Gastrocnemius medialis (tissue), 4 donors: ENCODE measurements around the gene DPYSL5. TPM values are rescaled to one million over a fixed set of nuclear protein-coding genes. Genes with fewer than 3 reads are reported as not detected.
"Not testable (repeated sequence)": the region's sequence is repeated elsewhere in the genome, so short reads cannot be mapped to it uniquely, and the experiment has no call there.

ENCODE experiments used
- ATAC-seq, 2 donors: fragments of 150-250 bp; one replicate each; pipeline ENCODE4 v1.9.1; 2016
- DNase-seq, 2 donors: peaks; one replicate each; pipeline ENCODE4 v3.0.0-alpha.2; 2019
- H3K27ac ChIP-seq, 4 donors: fragments of 200-600 bp; sonication (generic); 1 replicate in 1 of 4; 2 replicates in 3 of 4; pipeline ENCODE4 v1.5.1; 2016 to 2018; ENCODE audit warnings: mild to moderate bottlenecking in 2 of 4, moderate library complexity in 1 of 4
- H3K27me3 ChIP-seq, 3 donors: fragments of 200-600 bp; sonication (generic) in 2 of 3; 1 replicate in 1 of 3; 2 replicates in 2 of 3; pipeline versions ENCODE4 v1.5.1 to v1.6.0; 2016 to 2019; ENCODE audit warnings: mild to moderate bottlenecking in 1 of 3, moderate library complexity in 1 of 3
- H3K36me3 ChIP-seq, 2 donors: fragments of 200-600 bp; sonication (generic) in 1 of 2; one replicate each; pipeline ENCODE4 v1.5.1; 2017 to 2018
- H3K4me1 ChIP-seq, 2 donors: fragments of 200-600 bp; sonication (generic) in 1 of 2; one replicate each; pipeline ENCODE4 v1.5.1; 2016 to 2017; ENCODE audit warnings: mild to moderate bottlenecking in 2 of 2
- H3K4me3 ChIP-seq, 4 donors: fragments of 200-600 bp; sonication (generic) in 3 of 4; 1 replicate in 1 of 4; 2 replicates in 3 of 4; pipeline ENCODE4 v1.5.1; 2016 to 2019; ENCODE audit warnings: mild to moderate bottlenecking in 2 of 4
- H3K9me3 ChIP-seq, 3 donors: fragments of 200-600 bp; sonication (generic) in 2 of 3; 1 replicate in 1 of 3; 2 replicates in 2 of 3; pipeline ENCODE4 v1.5.1; 2016 to 2019
- CTCF ChIP-seq, 5 experiments: fragments of 450-650 bp in 3 of 5; fragments of 200-600 bp in 2 of 5; sonication (generic) in 2 of 5; IDR thresholded peaks in 4 of 5; conservative IDR thresholded peaks in 1 of 5; 1 replicate in 4 of 5; 2 replicates in 1 of 5; pipeline ENCODE4 v1.5.1; 2016 to 2019; ENCODE audit warnings: antibody characterized with exemption in 5 of 5, mild to moderate bottlenecking in 3 of 5, moderate library complexity in 3 of 5
- POLR2A ChIP-seq, 2 donors: fragments of 450-650 bp; IDR thresholded peaks; one replicate each; pipeline ENCODE4 v1.6.1; 2017; ENCODE audit warnings: antibody characterized with exemption in 2 of 2, mild to moderate bottlenecking in 2 of 2, moderate library complexity in 2 of 2
- in situ Hi-C, 4 donors: fragments of 200-750 bp; cut with MboI; loops; one replicate each; pipeline versions ENCODE4 v1.15.0 to v1.8.0; 2017; ENCODE audit warnings: low sequenced_read_pairs in 4 of 4
- intact Hi-C: fragments of 100-400 bp; cut with DNase I; formaldehyde crosslinking; loops from one replicate; pipeline ENCODE4 v1.15.1; 2023; ENCODE audit warnings: low total_unique reads
- total RNA-seq, 4 donors: library from RNA; depleted of rRNA; stranded (reverse); fragments of >200 nt; gene quantifications; one replicate each; pipeline versions ENCODE4 v1.1.0 to v1.2.3, GENCODE V29; 2016

The DPYSL5 gene
- total RNA-seq, 4 donors from 2014 or later, result not detected

GRCh38 chr2:26880910-26881435, 33.0 kb downstream of the DPYSL5 start:
- no peak for DNase-seq
- H3K27me3 ChIP-seq, result no peaks in the 10 kb centered on the region
- no peaks in the 10 kb centered on the region for H3K4me1 ChIP-seq
- no peaks in the 10 kb centered on the region for H3K36me3 ChIP-seq
- intact Hi-C loops, result no loop called here
- TF ChIP-seq CTCF (IDR thresholded peaks at IDR 0.05 in 4 of 5, conservative IDR thresholded peaks at IDR 0.05 in 1 of 5) (no peak), POLR2A (IDR thresholded peaks at IDR 0.05) (no peak)
- H3K4me3 ChIP-seq, result no peak overlapping the region
- in situ Hi-C loops, result no loop called here
- H3K27ac ChIP-seq, result no peak overlapping the region
- ATAC-seq, result no peak
- no peaks in the 10 kb centered on the region for H3K9me3 ChIP-seq

GRCh38 chr2:26882220-26882619, 34.3 kb downstream of the DPYSL5 start:
- H3K4me1 ChIP-seq, H3K27me3 ChIP-seq, H3K27ac ChIP-seq, ATAC-seq, H3K4me3 ChIP-seq, in situ Hi-C loops, H3K36me3 ChIP-seq, H3K9me3 ChIP-seq, intact Hi-C loops, DNase-seq: not testable (repeated sequence)

- Histone ChIP-seq H3K27me3 (no peaks in the 10 kb centered on the region), H3K4me3 (no peak overlapping the region), H3K4me1 (no peaks in the 10 kb centered on the region), H3K36me3 (no peaks in the 10 kb centered on the region), H3K9me3 (no peaks in the 10 kb centered on the region), H3K27ac (no peak overlapping the region)
- DNase-seq (no peak), ATAC-seq (no peak)
- intact Hi-C loops (no loop called here), in situ Hi-C loops (no loop called here)
- no peak for TF ChIP-seq CTCF (IDR thresholded peaks at IDR 0.05 in 4 of 5, conservative IDR thresholded peaks at IDR 0.05 in 1 of 5)
- no peak for TF ChIP-seq POLR2A (IDR thresholded peaks at IDR 0.05)
These were observed 36.0 kb downstream of the DPYSL5 start for GRCh38 chr2:26883956-26884355.

- DNase-seq (no peak), ATAC-seq (no peak)
- Histone ChIP-seq H3K36me3 (no peaks in the 10 kb centered on the region), H3K27me3 (no peaks in the 10 kb centered on the region), H3K27ac (no peak overlapping the region), H3K9me3 (no peaks in the 10 kb centered on the region), H3K4me3 (no peak overlapping the region), H3K4me1 (no peaks in the 10 kb centered on the region)
- no peak for TF ChIP-seq CTCF (IDR thresholded peaks at IDR 0.05 in 4 of 5, conservative IDR thresholded peaks at IDR 0.05 in 1 of 5)
- TF ChIP-seq POLR2A (IDR thresholded peaks at IDR 0.05), result no peak
- in situ Hi-C loops, result no loop called here
- intact Hi-C loops, result no loop called here
These were observed 36.6 kb downstream of the DPYSL5 start for GRCh38 chr2:26884486-26884885.

- H3K9me3 ChIP-seq, result no peaks in the 10 kb centered on the region
- H3K27me3 ChIP-seq, result no peaks in the 10 kb centered on the region
- H3K36me3 ChIP-seq, result no peaks in the 10 kb centered on the region
- no peak overlapping the region for H3K27ac ChIP-seq
- intact Hi-C loops, result no loop called here
- no peak for TF ChIP-seq CTCF (IDR thresholded peaks at IDR 0.05 in 4 of 5, conservative IDR thresholded peaks at IDR 0.05 in 1 of 5)
- no peak for TF ChIP-seq POLR2A (IDR thresholded peaks at IDR 0.05)
- DNase-seq, result no peak
- H3K4me3 ChIP-seq, result no peak overlapping the region
- in situ Hi-C loops, result no loop called here
- no peaks in the 10 kb centered on the region for H3K4me1 ChIP-seq
- ATAC-seq, result no peak
These were observed 37.9 kb downstream of the DPYSL5 start for GRCh38 chr2:26885651-26886329.
